Activated T-helper 17 cell treated with anti-CD3 and anti-CD28 coated beads, Interleukin-2, amount 50 U/mL, for 72 hours (primary cell): Measurements from ENCODE around the gene CEP89. TPM values are rescaled to one million over a fixed set of nuclear protein-coding genes. Genes with fewer than 3 reads are reported as not detected.
"Not testable (repeated sequence)": the region's sequence is repeated elsewhere in the genome, so short reads cannot be mapped to it uniquely, and the experiment has no call there.

Experiments used
- ATAC-seq: fragments of 150-1000 bp; cut with Tn5 transposase; replicated peaks from 2 replicates; pipeline ENCODE4 v1.10.0; 2021; ENCODE audit warnings: mild to moderate bottlenecking, moderate library complexity
- H3K27ac Mint-ChIP-seq: one replicate; pipeline ENCODE4 v1.8.0; 2022; ENCODE audit warnings: mixed read lengths
- H3K27me3 Mint-ChIP-seq: one replicate; pipeline ENCODE4 v1.8.0; 2022; ENCODE audit warnings: mixed read lengths
- H3K36me3 Mint-ChIP-seq: one replicate; pipeline ENCODE4 v1.8.0; 2022; ENCODE audit warnings: low read depth, mild to moderate bottlenecking, mixed read lengths
- H3K4me1 Mint-ChIP-seq: one replicate; pipeline ENCODE4 v1.8.0; 2022; ENCODE audit warnings: mixed read lengths
- H3K4me3 Mint-ChIP-seq: one replicate; pipeline ENCODE4 v1.8.0; 2022; ENCODE audit warnings: mild to moderate bottlenecking, mixed read lengths
- H3K9me3 Mint-ChIP-seq: one replicate; pipeline ENCODE4 v1.8.0; 2022; ENCODE audit warnings: mixed read lengths
- total RNA-seq, 2 donors: library from RNA; stranded (reverse); gene quantifications; one replicate each; pipeline ENCODE4 v1.2.3, GENCODE V29; 2022

The CEP89 gene
- 10 to 100 TPM; 16.6 to 21.4 TPM for total RNA-seq

DNA sequence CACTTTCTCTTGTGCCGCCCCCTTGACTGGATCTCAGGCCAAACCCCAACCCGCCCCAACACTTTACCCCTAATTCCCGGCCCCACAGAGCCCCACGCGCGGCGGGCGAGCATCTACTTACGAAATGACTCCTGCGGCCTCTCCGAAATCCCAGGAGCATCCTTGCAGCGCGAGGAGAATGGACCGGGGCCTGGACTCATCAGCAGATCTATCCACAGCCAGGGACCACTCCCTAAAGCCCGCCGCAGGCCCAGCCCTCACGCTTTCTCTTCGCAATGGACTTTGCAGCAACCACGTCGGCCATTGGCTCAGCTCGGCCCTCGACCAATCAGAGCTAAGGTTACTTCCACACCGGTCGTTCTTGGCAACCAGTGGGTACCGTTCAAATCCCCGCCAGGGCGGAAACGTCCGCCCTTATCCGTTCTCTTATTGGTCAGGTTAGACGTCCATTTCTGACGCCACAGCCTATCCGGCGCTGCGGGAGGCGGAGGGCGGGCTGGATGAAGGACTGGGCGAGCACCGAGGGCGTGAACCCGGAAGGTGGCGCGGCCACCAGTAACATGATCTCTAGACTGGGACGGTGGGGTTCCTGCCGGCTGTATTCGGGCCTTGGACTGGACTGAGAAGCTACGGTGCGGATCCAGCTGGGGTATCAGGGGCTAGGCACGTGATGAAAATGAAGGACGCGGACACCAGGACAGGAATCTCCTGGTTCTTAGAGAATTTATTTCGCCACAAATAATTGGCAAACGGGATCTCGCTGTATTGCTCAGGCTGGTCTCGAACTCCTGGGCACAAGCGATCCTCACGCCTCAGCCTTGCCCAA lies at the start of gene CEP89, which contains the start of gene FAAP24:
Gene CEP89, minus strand, starts transcription at position 244 of the 826 bp plus-strand sequence. Its CDS starts 84 bp downstream, at position 160.
Gene FAAP24, plus strand, starts transcription at position 528 of the 826 bp plus-strand sequence. CDS start 955 bp downstream, outside the sequence.
- Mint-ChIP-seq H3K36me3 (peaks cover 27% of the 10 kb centered on the region), H3K27me3 (no peaks in the 10 kb centered on the region), H3K9me3 (no peaks in the 10 kb centered on the region), H3K4me1 (peaks cover 5% of the 10 kb centered on the region), H3K4me3 (peak within 1 kb of the TSS; percentile 91), H3K27ac (peak within 1 kb of the TSS; percentile 92)
- ATAC-seq, result peak; percentile 99

- not testable (repeated sequence) for ATAC-seq, H3K27ac Mint-ChIP-seq, H3K27me3 Mint-ChIP-seq
Observed at GRCh38 chr19:33010891-33011290, 39.1 kb upstream of the CEP89 start.

DNA sequence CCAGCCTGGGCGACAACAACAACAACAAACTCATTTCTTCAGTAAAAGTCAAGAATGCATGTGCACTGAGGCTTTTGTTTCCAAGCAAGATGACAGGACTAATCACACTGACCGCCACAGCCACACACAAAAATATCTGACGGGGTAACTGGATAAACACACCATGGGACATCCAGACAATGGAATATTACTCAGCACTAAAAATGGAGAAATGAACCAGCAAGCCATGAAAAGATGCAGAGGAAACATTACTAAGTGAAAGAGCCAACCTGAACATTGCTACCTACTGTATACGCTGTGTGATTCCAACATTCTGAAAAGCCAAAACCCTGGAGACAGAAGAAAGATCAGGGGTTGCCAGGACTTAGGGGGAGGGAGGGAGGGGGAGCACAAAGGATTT lies 37.0 kb upstream of the CEP89 start:
- Mint-ChIP-seq H3K27me3 (no peaks in the 10 kb centered on the region), H3K9me3 (no peaks in the 10 kb centered on the region), H3K27ac (no peak overlapping the region), H3K4me1 (no peaks in the 10 kb centered on the region), H3K36me3 (no peaks in the 10 kb centered on the region), H3K4me3 (no peak overlapping the region)
- no peak for ATAC-seq

More at GRCh38 chr19:33010891-33011290, 39.1 kb upstream of the CEP89 start:
- H3K4me3 Mint-ChIP-seq, H3K9me3 Mint-ChIP-seq, H3K36me3 Mint-ChIP-seq, H3K4me1 Mint-ChIP-seq: not testable (repeated sequence)

- H3K4me1 Mint-ChIP-seq, result peaks cover 4% of the 10 kb centered on the region
- H3K4me3 Mint-ChIP-seq, result no peak overlapping the region
- no peak overlapping the region for H3K27ac Mint-ChIP-seq
- no peaks in the 10 kb centered on the region for H3K27me3 Mint-ChIP-seq
- no peak for ATAC-seq
- H3K36me3 Mint-ChIP-seq, result no peaks in the 10 kb centered on the region
- H3K9me3 Mint-ChIP-seq, result no peaks in the 10 kb centered on the region
Observed at GRCh38 chr19:33005440-33005839, 33.7 kb upstream of the CEP89 start.

GRCh38 chr19:33003424-33004024 lies 31.8 kb upstream of the CEP89 start:
- H3K27me3 Mint-ChIP-seq, H3K9me3 Mint-ChIP-seq, H3K36me3 Mint-ChIP-seq, H3K4me3 Mint-ChIP-seq, ATAC-seq, H3K27ac Mint-ChIP-seq, H3K4me1 Mint-ChIP-seq: not testable (repeated sequence)

- H3K27ac Mint-ChIP-seq, H3K36me3 Mint-ChIP-seq: not testable (repeated sequence)
Observed at GRCh38 chr19:33002126-33002865, 30.5 kb upstream of the CEP89 start.

DNA sequence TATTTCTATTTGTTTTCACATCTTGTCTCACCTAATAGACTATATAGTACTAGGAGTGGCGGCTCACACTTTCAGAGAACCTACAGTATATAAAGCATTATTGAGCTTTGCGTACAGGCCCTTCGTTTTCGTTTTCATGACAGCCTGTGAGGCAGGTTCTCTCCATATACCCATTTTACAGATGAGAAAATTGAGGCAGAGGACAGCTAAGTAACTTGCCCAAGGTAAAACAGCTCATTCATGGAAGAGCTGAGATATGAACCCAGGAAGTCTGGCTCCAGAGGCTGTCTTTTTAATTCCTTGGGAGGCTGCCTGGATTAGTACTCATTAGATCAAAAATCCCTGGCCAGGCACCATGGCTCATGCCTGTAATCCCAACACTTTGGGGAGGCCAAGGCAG lies 29.2 kb upstream of the CEP89 start:
- Mint-ChIP-seq H3K4me1 (peaks cover 11% of the 10 kb centered on the region), H3K27me3 (no peaks in the 10 kb centered on the region), H3K4me3 (peak overlapping the region; percentile 3), H3K36me3 (no peaks in the 10 kb centered on the region), H3K9me3 (no peaks in the 10 kb centered on the region), H3K27ac (peak overlapping the region; percentile 11)
- ATAC-seq, result no peak

More at GRCh38 chr19:33002126-33002865, 30.5 kb upstream of the CEP89 start:
- H3K4me3 Mint-ChIP-seq, H3K27me3 Mint-ChIP-seq, H3K9me3 Mint-ChIP-seq, ATAC-seq: not testable (repeated sequence)
- H3K4me1 Mint-ChIP-seq, result peaks cover 11% of the 10 kb centered on the region

DNA sequence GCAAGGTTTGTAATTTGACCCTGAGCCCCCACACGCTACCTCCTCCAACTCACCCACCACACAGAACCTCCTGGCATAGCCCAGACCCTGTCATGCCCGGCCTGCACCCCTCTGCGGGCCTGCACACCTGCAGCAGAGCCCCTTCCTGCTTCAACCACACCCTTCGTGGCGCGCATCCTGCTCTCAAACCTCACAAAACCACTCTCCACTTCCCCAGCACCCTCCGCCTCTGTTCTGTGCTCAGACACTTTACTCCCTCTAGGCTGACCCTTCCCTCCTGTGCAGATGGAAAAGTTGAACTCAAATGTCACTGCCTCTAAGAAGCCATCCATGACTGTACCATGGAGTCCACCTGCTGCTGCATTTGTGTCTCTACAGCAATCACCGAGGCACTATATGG lies 28.8 kb upstream of the CEP89 start:
- H3K4me1 Mint-ChIP-seq, result peaks cover 11% of the 10 kb centered on the region
- peak overlapping the region; percentile 11 for H3K27ac Mint-ChIP-seq
- H3K4me3 Mint-ChIP-seq, result peak overlapping the region; percentile 3
- no peaks in the 10 kb centered on the region for H3K9me3 Mint-ChIP-seq
- H3K27me3 Mint-ChIP-seq, result no peaks in the 10 kb centered on the region
- no peaks in the 10 kb centered on the region for H3K36me3 Mint-ChIP-seq
- peak; percentile 29 for ATAC-seq

DNA sequence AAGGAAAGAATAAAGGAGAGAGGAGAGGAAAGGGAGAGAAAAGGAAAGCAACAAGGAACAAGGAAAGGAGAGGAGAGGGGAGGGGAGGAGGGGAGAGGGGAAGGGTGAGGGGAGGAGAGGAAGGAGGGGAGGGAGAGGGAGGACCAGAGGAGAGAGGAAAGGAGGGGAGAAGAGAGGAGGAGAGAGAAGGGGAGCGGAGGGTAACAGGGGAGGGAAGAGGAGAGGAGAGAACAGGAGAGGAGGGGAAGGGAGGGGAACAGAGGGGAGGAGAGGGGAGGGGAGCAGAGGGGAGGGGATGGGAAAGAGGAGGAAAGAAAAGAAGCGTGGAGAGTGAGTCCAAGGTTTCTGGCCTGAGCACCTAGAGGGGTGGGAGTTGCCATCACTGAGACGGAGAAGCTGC lies 27.0 kb upstream of the CEP89 start:
- no peak for ATAC-seq
- Mint-ChIP-seq H3K36me3 (no peaks in the 10 kb centered on the region), H3K4me3 (no peak overlapping the region), H3K4me1 (peaks cover 11% of the 10 kb centered on the region), H3K27me3 (no peaks in the 10 kb centered on the region), H3K9me3 (no peaks in the 10 kb centered on the region), H3K27ac (no peak overlapping the region)

DNA sequence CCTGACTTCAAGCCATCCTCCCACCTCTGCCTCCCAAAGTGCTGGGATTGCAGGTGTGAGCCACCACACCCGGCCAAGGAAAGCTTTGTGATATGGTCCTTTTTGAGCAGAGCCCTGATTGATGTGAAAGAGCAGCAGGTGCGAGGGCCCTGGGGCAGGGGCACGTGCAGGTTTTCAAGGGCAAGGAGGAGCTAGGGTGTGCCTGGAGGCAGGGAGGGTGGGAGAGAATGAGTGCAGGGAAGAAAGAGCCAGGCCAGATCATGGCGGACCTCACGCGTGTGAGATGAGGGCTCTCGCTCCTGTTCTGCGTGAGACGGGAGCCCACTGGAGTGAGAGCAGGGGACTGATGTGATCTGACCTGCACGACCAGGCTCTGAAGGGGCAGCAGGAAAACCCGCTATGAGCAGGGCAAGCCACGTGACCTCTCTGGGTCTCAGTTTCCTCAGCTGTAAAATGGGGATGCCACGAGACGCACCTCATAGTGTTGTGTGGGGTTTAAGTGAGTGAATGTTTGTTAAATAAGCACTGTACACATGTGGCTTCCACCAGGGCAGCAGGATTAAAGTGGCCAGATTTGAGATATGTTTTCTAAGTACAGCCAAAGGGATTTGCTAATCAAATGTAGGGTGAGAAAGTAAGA lies 26.1 kb upstream of the CEP89 start:
- no peak for ATAC-seq
- no peaks in the 10 kb centered on the region for H3K27me3 Mint-ChIP-seq
- no peak overlapping the region for H3K4me3 Mint-ChIP-seq
- no peaks in the 10 kb centered on the region for H3K36me3 Mint-ChIP-seq
- peaks cover 11% of the 10 kb centered on the region for H3K4me1 Mint-ChIP-seq
- H3K27ac Mint-ChIP-seq, result no peak overlapping the region
- no peaks in the 10 kb centered on the region for H3K9me3 Mint-ChIP-seq

- peaks cover 11% of the 10 kb centered on the region for H3K4me1 Mint-ChIP-seq
- H3K27me3 Mint-ChIP-seq, H3K9me3 Mint-ChIP-seq, H3K4me3 Mint-ChIP-seq, ATAC-seq, H3K27ac Mint-ChIP-seq, H3K36me3 Mint-ChIP-seq: not testable (repeated sequence)
Observed at GRCh38 chr19:32997061-32997464, 25.3 kb upstream of the CEP89 start.

- ATAC-seq, H3K36me3 Mint-ChIP-seq, H3K27ac Mint-ChIP-seq, H3K27me3 Mint-ChIP-seq, H3K9me3 Mint-ChIP-seq, H3K4me3 Mint-ChIP-seq: not testable (repeated sequence)
- peaks cover 11% of the 10 kb centered on the region for H3K4me1 Mint-ChIP-seq
Observed at GRCh38 chr19:32995966-32996365, 24.2 kb upstream of the CEP89 start.

DNA sequence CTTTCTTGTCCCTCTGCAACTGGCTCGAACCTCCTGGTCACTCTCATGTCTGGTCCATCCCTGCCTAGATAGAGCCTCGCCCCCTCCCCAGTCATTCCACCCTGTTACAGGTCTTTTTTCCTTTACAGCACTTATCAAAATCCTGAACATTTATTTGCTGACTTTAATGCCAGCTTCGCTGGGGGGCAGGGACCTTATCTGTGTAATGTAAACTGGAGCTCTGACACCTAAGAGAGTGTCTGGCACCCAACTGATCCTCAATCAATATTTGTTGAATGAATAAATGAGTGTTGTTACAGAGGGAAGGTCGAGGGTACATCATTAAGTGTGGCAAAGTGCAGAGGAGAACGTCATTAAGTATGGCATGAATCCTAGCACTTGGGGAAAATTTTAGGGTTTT lies 17.0 kb upstream of the CEP89 start:
- H3K9me3 Mint-ChIP-seq, result no peaks in the 10 kb centered on the region
- H3K36me3 Mint-ChIP-seq, result no peaks in the 10 kb centered on the region
- H3K4me1 Mint-ChIP-seq, result no peaks in the 10 kb centered on the region
- H3K4me3 Mint-ChIP-seq, result no peak overlapping the region
- peak overlapping the region; percentile 45 for H3K27ac Mint-ChIP-seq
- ATAC-seq, result no peak
- no peaks in the 10 kb centered on the region for H3K27me3 Mint-ChIP-seq

DNA sequence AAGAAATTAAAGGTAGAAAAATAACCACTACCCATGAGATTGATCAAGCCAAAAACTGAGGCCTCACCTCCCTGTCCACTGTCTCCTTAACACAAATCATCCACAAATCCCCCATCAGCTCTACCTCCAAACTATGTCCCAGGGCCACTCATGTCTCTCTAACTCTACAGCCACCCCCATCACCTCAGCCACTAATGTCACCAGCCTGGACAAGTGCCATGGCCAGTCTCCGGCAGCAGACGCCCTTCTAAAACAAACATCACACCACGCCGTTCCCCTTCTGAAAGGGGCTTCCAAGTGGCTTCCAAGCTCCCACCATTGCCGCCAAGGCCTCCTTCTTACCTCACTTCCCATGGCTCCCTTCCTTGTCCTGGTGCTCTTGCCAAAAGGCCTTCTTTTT lies 16.5 kb upstream of the CEP89 start:
- H3K4me1 Mint-ChIP-seq, H3K9me3 Mint-ChIP-seq, ATAC-seq, H3K27me3 Mint-ChIP-seq, H3K4me3 Mint-ChIP-seq, H3K36me3 Mint-ChIP-seq: not testable (repeated sequence)
- peak overlapping the region; percentile 45 for H3K27ac Mint-ChIP-seq
